Activated CD4-positive, CD25-positive, alpha-beta regulatory T cell treated with anti-CD3 and anti-CD28 coated beads, Interleukin-2, amount 50 U/mL, for 16 hours (primary cell): ENCODE results near the gene SLC2A2.

Source experiments
- DNase-seq: peaks from one replicate; pipeline ENCODE4 v3.0.0-alpha.2; 2020; ENCODE audit warnings: low read depth, low spot score

SLC2A2 gene

GRCh38 chr3:171028779-171029232, 2.3 kb upstream of the SLC2A2 start:
- no peak for DNase-seq

- no peak for DNase-seq
Observed at GRCh38 chr3:171028025-171028778, 1.7 kb upstream of the SLC2A2 start.

GRCh38 chr3:171023566-171023965, 3.0 kb downstream of the SLC2A2 start:
- no peak for DNase-seq

GRCh38 chr3:171021377-171021776, 5.1 kb downstream of the SLC2A2 start:
- no peak for DNase-seq

GRCh38 chr3:171018156-171018935, 8.2 kb downstream of the SLC2A2 start:
- DNase-seq: no peak

GRCh38 chr3:171013822-171014748, 12.4 kb downstream of the SLC2A2 start:
- no peak for DNase-seq

- no peak for DNase-seq
Observed at GRCh38 chr3:171011873-171012336, 14.6 kb downstream of the SLC2A2 start.

GRCh38 chr3:171011109-171011872, 15.2 kb downstream of the SLC2A2 start:
- DNase-seq: no peak

- DNase-seq: no peak
Observed at GRCh38 chr3:171007316-171007715, 19.2 kb downstream of the SLC2A2 start.

GRCh38 chr3:171005648-171006047, 20.9 kb downstream of the SLC2A2 start:
- DNase-seq: no peak

GRCh38 chr3:171001957-171002694, 24.4 kb downstream of the SLC2A2 start:
- DNase-seq: no peak

GRCh38 chr3:171001250-171001893, 25.1 kb downstream of the SLC2A2 start:
- DNase-seq: no peak

- DNase-seq: no peak
Observed at GRCh38 chr3:171000281-171000680, 26.2 kb downstream of the SLC2A2 start.

- DNase-seq: no peak
Observed at GRCh38 chr3:170999737-171000242, 26.7 kb downstream of the SLC2A2 start.

GRCh38 chr3:170997961-170998913, 28.3 kb downstream of the SLC2A2 start:
- DNase-seq: no peak

- no peak for DNase-seq
Observed at GRCh38 chr3:170992854-170993253, 33.7 kb downstream of the SLC2A2 start.

- no peak for DNase-seq
Observed at GRCh38 chr3:170991664-170992063, 34.9 kb downstream of the SLC2A2 start.

- DNase-seq: no peak
Observed at GRCh38 chr3:170989100-170989648, 37.3 kb downstream of the SLC2A2 start.
